Neural cell (in vitro differentiated cells): ENCODE measurements around the gene IVNS1ABP. TPM values are rescaled to one million over a fixed set of nuclear protein-coding genes. Genes with fewer than 3 reads are reported as not detected.

Experiments
- H2AFZ ChIP-seq: fragments of 200-600, 300-800 bp; sonication (generic), shearing (Covaris generic); 2 replicates; pipeline ENCODE4 v1.6.0; 2014; ENCODE audit warnings: low read depth, mild to moderate bottlenecking, antibody characterized with exemption, low read length, moderate library complexity
- H3F3A ChIP-seq: fragments of 200-600 bp; shearing (Covaris generic); 2 replicates; pipeline ENCODE4 v1.6.1; 2016; ENCODE audit warnings: mild to moderate bottlenecking, moderate library complexity, mixed read lengths, antibody characterized with exemption, low read length; ENCODE audit not compliant: insufficient read depth, poor library complexity, severe bottlenecking
- H3K27ac ChIP-seq: fragments of 200-600, 300-800 bp; sonication (generic), shearing (Covaris generic); 2 replicates; pipeline ENCODE4 v1.5.1; 2014; ENCODE audit warnings: mild to moderate bottlenecking, low read length, moderate library complexity
- H3K27me3 ChIP-seq: fragments of 300-800, 200-600 bp; sonication (generic), shearing (Covaris generic); 2 replicates; pipeline ENCODE4 v1.6.0; 2014; ENCODE audit warnings: mild to moderate bottlenecking, low read depth, low read length, moderate library complexity; ENCODE audit not compliant: insufficient read depth
- H3K36me3 ChIP-seq: fragments of 300-800, 200-600 bp; sonication (generic), shearing (Covaris generic); 2 replicates; pipeline ENCODE4 v1.5.1; 2014; ENCODE audit warnings: mild to moderate bottlenecking, antibody characterized with exemption, low read length, moderate library complexity; ENCODE audit not compliant: insufficient read depth
- H3K4me2 ChIP-seq: fragments of 300-800, 200-600 bp; sonication (generic), shearing (Covaris generic); 2 replicates; pipeline ENCODE4 v1.6.0; 2014; ENCODE audit warnings: mild to moderate bottlenecking, low read length
- H3K4me3 ChIP-seq: fragments of 300-800, 200-600 bp; sonication (generic), shearing (Covaris generic); 2 replicates; pipeline ENCODE4 v1.5.1; 2014; ENCODE audit warnings: mild to moderate bottlenecking, low read length, moderate library complexity
- H3K79me2 ChIP-seq: fragments of 200-600 bp; shearing (Covaris generic); replicated peaks from 2 replicates; pipeline ENCODE4 v1.6.0; 2014; ENCODE audit warnings: mild to moderate bottlenecking, low read length, moderate library complexity; ENCODE audit not compliant: insufficient read depth
- H3K9ac ChIP-seq: fragments of 300-800, 200-600 bp; sonication (generic), shearing (Covaris generic); 2 replicates; pipeline ENCODE4 v1.6.1; 2016; ENCODE audit warnings: mild to moderate bottlenecking, low read length, mixed read lengths
- H3K9me2 ChIP-seq: fragments of 200-600 bp; shearing (Covaris generic); 2 replicates; pipeline ENCODE4 v1.6.1; 2016; ENCODE audit warnings: mild to moderate bottlenecking, low read length, mixed read lengths; ENCODE audit not compliant: insufficient read depth
- H3K9me3 ChIP-seq: fragments of 200-600, 300-800 bp; sonication (generic), shearing (Covaris generic); 2 replicates; pipeline ENCODE4 v1.6.1; 2016; ENCODE audit warnings: mild to moderate bottlenecking, mixed run types, low read length, moderate library complexity, mixed read lengths
- H4K20me1 ChIP-seq: fragments of 200-600 bp; shearing (Covaris generic); 2 replicates; pipeline ENCODE4 v1.6.1; 2016; ENCODE audit warnings: mild to moderate bottlenecking, mixed run types; ENCODE audit not compliant: insufficient read depth
- EP300 ChIP-seq: fragments of 450-650 bp; conservative IDR thresholded peaks from 2 replicates; pipeline ENCODE4 v1.6.1; 2014; ENCODE audit warnings: antibody characterized with exemption, mild to moderate bottlenecking, moderate library complexity; ENCODE audit not compliant: poor library complexity, severe bottlenecking
- EZH2 ChIP-seq: fragments of 200-600, 300-800 bp; shearing (Covaris generic), sonication (generic); IDR thresholded peaks from 2 replicates; pipeline ENCODE4 v1.6.1; 2014; ENCODE audit warnings: antibody characterized with exemption, low read length, borderline replicate concordance, mild to moderate bottlenecking; ENCODE audit not compliant: insufficient read depth, poor library complexity, severe bottlenecking
- MXI1 ChIP-seq: fragments of 450-650 bp; conservative IDR thresholded peaks from 2 replicates; pipeline ENCODE4 v1.6.1; 2014; ENCODE audit warnings: antibody characterized with exemption, mild to moderate bottlenecking; ENCODE audit not compliant: poor library complexity, severe bottlenecking
- POLR2AphosphoS5 ChIP-seq: IDR thresholded peaks from 2 replicates; pipeline ENCODE4 v1.6.1; 2012
- RAD21 ChIP-seq: fragments of 450-650 bp; conservative IDR thresholded peaks from 2 replicates; pipeline ENCODE4 v1.6.1; 2014; ENCODE audit warnings: antibody characterized with exemption, mild to moderate bottlenecking, moderate library complexity
- SMC3 ChIP-seq: fragments of 450-650 bp; conservative IDR thresholded peaks from 2 replicates; pipeline ENCODE4 v1.6.1; 2014; ENCODE audit warnings: antibody characterized with exemption, mild to moderate bottlenecking, moderate library complexity; ENCODE audit not compliant: poor library complexity
- TAF1 ChIP-seq: IDR thresholded peaks from 2 replicates; pipeline ENCODE4 v1.6.1; 2012; ENCODE audit warnings: low read depth
- polyA plus RNA-seq: library from polyadenylated mRNA; depleted of rRNA; stranded (reverse); fragments of >200 nt; gene quantifications from 2 replicates; pipeline ENCODE4 v1.2.3, GENCODE V29; 2014
- TF ChIP-seq, protein P1 (sequence below): IDR thresholded peaks from 2 replicates; pipeline ENCODE4 v1.6.1; 2012; ENCODE audit warnings: borderline replicate concordance
- TF ChIP-seq, protein P2 (sequence below): fragments of 450-650 bp; IDR thresholded peaks from 2 replicates; pipeline ENCODE4 v1.5.1; 2014; ENCODE audit warnings: antibody characterized with exemption, mild to moderate bottlenecking, moderate library complexity; ENCODE audit not compliant: poor library complexity, severe bottlenecking

IVNS1ABP gene
- polyA plus RNA-seq, 1 donor from 2014 or later, result 208 TPM

DNA sequence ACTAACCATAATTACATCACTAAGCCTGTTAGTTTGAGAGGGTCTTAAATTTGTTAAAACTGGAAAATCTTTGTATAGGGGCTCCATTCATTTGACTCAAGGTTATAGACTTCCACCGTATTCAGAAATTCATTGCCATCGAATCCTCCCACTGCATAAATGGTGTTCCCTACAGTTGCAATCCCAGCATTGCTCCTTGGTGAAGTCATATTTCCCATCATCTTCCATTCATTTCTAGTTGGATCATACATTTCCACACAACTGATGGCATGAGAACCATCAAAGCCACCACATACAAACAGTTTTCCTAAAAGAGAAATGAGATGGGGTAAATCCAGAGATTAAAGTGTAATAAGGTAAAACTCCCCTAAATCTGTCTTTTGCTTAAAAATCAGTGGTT lies 19.1 kb downstream of the IVNS1ABP start:
- Histone ChIP-seq H2AFZ (no peak overlapping the region), H3K36me3 (peaks cover 40% of the 10 kb centered on the region), H3K4me3 (no peak overlapping the region), H3K9me2 (no peaks in the 10 kb centered on the region), H3F3A (no peaks in the 10 kb centered on the region), H3K27me3 (no peaks in the 10 kb centered on the region), H3K79me2 (no peaks in the 10 kb centered on the region), H3K9me3 (no peaks in the 10 kb centered on the region), H3K9ac (no peak overlapping the region), H3K4me2 (no peak overlapping the region), H3K27ac (no peak overlapping the region), H4K20me1 (no peaks in the 10 kb centered on the region)
- TF ChIP-seq SMC3, result no peak
- TF ChIP-seq, protein P1, sequence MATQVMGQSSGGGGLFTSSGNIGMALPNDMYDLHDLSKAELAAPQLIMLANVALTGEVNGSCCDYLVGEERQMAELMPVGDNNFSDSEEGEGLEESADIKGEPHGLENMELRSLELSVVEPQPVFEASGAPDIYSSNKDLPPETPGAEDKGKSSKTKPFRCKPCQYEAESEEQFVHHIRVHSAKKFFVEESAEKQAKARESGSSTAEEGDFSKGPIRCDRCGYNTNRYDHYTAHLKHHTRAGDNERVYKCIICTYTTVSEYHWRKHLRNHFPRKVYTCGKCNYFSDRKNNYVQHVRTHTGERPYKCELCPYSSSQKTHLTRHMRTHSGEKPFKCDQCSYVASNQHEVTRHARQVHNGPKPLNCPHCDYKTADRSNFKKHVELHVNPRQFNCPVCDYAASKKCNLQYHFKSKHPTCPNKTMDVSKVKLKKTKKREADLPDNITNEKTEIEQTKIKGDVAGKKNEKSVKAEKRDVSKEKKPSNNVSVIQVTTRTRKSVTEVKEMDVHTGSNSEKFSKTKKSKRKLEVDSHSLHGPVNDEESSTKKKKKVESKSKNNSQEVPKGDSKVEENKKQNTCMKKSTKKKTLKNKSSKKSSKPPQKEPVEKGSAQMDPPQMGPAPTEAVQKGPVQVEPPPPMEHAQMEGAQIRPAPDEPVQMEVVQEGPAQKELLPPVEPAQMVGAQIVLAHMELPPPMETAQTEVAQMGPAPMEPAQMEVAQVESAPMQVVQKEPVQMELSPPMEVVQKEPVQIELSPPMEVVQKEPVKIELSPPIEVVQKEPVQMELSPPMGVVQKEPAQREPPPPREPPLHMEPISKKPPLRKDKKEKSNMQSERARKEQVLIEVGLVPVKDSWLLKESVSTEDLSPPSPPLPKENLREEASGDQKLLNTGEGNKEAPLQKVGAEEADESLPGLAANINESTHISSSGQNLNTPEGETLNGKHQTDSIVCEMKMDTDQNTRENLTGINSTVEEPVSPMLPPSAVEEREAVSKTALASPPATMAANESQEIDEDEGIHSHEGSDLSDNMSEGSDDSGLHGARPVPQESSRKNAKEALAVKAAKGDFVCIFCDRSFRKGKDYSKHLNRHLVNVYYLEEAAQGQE, result no peak
- no peak for TF ChIP-seq POLR2AphosphoS5
- TF ChIP-seq, protein P2, sequence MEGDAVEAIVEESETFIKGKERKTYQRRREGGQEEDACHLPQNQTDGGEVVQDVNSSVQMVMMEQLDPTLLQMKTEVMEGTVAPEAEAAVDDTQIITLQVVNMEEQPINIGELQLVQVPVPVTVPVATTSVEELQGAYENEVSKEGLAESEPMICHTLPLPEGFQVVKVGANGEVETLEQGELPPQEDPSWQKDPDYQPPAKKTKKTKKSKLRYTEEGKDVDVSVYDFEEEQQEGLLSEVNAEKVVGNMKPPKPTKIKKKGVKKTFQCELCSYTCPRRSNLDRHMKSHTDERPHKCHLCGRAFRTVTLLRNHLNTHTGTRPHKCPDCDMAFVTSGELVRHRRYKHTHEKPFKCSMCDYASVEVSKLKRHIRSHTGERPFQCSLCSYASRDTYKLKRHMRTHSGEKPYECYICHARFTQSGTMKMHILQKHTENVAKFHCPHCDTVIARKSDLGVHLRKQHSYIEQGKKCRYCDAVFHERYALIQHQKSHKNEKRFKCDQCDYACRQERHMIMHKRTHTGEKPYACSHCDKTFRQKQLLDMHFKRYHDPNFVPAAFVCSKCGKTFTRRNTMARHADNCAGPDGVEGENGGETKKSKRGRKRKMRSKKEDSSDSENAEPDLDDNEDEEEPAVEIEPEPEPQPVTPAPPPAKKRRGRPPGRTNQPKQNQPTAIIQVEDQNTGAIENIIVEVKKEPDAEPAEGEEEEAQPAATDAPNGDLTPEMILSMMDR, result no peak
- TF ChIP-seq EP300, result no peak
- no peak for TF ChIP-seq EZH2
- TF ChIP-seq TAF1, result no peak

DNA sequence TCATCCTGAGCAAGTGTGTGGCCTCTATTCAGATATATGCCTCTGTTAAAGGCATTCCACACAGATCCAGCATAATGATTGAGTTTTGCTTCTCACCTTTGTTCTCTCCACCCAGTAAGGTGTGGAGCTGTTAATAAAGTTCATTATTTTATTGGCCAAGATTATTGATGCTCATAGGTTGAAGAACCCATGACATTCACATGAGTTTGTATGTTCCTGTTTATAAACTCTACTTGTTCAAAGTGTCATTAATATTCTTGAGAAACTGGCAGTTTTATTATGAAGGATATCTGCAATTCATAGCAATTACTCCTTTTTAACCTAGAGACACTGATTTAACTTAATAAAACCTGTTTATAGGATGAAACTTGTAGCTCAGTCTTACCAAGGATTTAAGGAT lies 22.0 kb downstream of the IVNS1ABP start:
- no peaks in the 10 kb centered on the region for H3K27me3 ChIP-seq
- H3K9me2 ChIP-seq, result no peaks in the 10 kb centered on the region
- H2AFZ ChIP-seq, result no peak overlapping the region
- no peaks in the 10 kb centered on the region for H4K20me1 ChIP-seq
- no peak overlapping the region for H3K4me2 ChIP-seq
- H3K36me3 ChIP-seq, result peaks cover 27% of the 10 kb centered on the region
- no peaks in the 10 kb centered on the region for H3K79me2 ChIP-seq
- H3K4me3 ChIP-seq, result no peak overlapping the region
- no peak overlapping the region for H3K9ac ChIP-seq
- no peaks in the 10 kb centered on the region for H3F3A ChIP-seq
- H3K9me3 ChIP-seq, result no peaks in the 10 kb centered on the region
- no peak overlapping the region for H3K27ac ChIP-seq
- TF ChIP-seq, protein P2, result no peak
- no peak for TF ChIP-seq RAD21
- no peak for TF ChIP-seq POLR2AphosphoS5
- no peak for TF ChIP-seq EP300
- TF ChIP-seq, protein P1, result no peak
- TF ChIP-seq EZH2, result no peak
- TF ChIP-seq SMC3, result no peak
- TF ChIP-seq TAF1, result no peak
- TF ChIP-seq MXI1, result no peak
